HepG2 (cell line): ENCODE data around the gene CABLES1.

Experiments used
- EP300 ChIP-seq, 3 experiments: sonication (generic) in 1 of 3; formaldehyde crosslinking in 1 of 3; IDR thresholded peaks; 2 replicates each; pipeline versions ENCODE4 v1.5.1 to v1.6.1; 2011 to 2020; ENCODE audit warnings: low read depth in 2 of 3, low read length in 2 of 3, borderline replicate concordance in 1 of 3, improper control_type of control experiment in 1 of 3, mild to moderate bottlenecking in 1 of 3, missing genetic modification reagents in 1 of 3, moderate library complexity in 1 of 3
- EZH2 ChIP-seq: conservative IDR thresholded peaks from 2 replicates; pipeline ENCODE4 v1.6.1; 2012; ENCODE audit warnings: mild to moderate bottlenecking, low read depth, low read length, moderate library complexity
- SUZ12 ChIP-seq: fragments of 150-350 bp; IDR thresholded peaks from 2 replicates; pipeline ENCODE4 v1.6.1; 2014; ENCODE audit warnings: low read depth, low read length
- TOE1 ChIP-seq: sonication (generic); formaldehyde crosslinking; IDR thresholded peaks from 2 replicates; pipeline ENCODE4 v1.4.0; 2020; ENCODE audit warnings: mild to moderate bottlenecking, missing genetic modification reagents
- ZNF331 ChIP-seq: sonication (generic); formaldehyde crosslinking; IDR thresholded peaks from 2 replicates; pipeline ENCODE4 v1.4.0; 2020; ENCODE audit warnings: missing genetic modification reagents
- TF ChIP-seq, protein P1 (sequence below): sonication (generic); formaldehyde crosslinking; IDR thresholded peaks from 2 replicates; pipeline ENCODE4 v1.9.0; 2021; ENCODE audit warnings: missing genetic modification reagents, borderline replicate concordance
- TF ChIP-seq, protein P2 (sequence below): sonication (generic); formaldehyde crosslinking; IDR thresholded peaks from 2 replicates; pipeline ENCODE4 v1.5.0; 2020; ENCODE audit warnings: mild to moderate bottlenecking, missing genetic modification reagents, moderate library complexity

DNA sequence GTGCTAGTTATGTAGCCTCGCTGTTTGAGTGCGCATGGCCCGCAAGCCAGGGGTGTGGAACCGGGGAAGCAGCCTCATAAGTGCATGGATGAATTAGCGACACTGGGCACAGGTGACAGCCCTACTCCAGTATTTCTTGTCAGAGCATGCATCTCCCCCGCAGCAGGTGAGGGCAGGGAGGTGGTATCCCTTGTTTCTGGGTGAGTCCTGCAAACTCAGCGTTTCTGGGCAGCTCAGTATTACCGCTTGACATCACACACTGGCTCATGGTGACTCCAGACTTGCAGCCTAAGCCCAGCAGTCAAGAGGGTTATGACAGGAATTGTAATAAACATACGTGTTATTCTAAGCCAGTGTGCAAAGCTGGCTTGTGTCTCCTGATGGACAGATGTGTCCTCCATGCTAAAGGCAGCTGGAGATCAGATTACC lies 2.5 kb downstream of the CABLES1 start:
- TF ChIP-seq EZH2 (no peak), ZNF331 (0 out of 2 replicates have a peak, but pooled peaks have one; percentile 34), TOE1 (CRISPR knock-in tag) (no peak), SUZ12 (no peak), EP300 (IDR thresholded peaks at IDR 0.05; ENCODE audit: low read depth in 2 of 2, low read length in 2 of 2) (no peak), EP300 (CRISPR knock-in tag; IDR thresholded peaks at IDR 0.05; ENCODE audit: borderline replicate concordance) (no peak)
- TF ChIP-seq, protein P1, sequence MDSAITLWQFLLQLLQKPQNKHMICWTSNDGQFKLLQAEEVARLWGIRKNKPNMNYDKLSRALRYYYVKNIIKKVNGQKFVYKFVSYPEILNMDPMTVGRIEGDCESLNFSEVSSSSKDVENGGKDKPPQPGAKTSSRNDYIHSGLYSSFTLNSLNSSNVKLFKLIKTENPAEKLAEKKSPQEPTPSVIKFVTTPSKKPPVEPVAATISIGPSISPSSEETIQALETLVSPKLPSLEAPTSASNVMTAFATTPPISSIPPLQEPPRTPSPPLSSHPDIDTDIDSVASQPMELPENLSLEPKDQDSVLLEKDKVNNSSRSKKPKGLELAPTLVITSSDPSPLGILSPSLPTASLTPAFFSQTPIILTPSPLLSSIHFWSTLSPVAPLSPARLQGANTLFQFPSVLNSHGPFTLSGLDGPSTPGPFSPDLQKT = no peak
- TF ChIP-seq, protein P2, sequence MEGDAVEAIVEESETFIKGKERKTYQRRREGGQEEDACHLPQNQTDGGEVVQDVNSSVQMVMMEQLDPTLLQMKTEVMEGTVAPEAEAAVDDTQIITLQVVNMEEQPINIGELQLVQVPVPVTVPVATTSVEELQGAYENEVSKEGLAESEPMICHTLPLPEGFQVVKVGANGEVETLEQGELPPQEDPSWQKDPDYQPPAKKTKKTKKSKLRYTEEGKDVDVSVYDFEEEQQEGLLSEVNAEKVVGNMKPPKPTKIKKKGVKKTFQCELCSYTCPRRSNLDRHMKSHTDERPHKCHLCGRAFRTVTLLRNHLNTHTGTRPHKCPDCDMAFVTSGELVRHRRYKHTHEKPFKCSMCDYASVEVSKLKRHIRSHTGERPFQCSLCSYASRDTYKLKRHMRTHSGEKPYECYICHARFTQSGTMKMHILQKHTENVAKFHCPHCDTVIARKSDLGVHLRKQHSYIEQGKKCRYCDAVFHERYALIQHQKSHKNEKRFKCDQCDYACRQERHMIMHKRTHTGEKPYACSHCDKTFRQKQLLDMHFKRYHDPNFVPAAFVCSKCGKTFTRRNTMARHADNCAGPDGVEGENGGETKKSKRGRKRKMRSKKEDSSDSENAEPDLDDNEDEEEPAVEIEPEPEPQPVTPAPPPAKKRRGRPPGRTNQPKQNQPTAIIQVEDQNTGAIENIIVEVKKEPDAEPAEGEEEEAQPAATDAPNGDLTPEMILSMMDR (CRISPR knock-in tag) = no peak
